ENCODE results near the gene PAX4. TPM values are rescaled to one million over a fixed set of nuclear protein-coding genes. Genes with fewer than 3 reads are reported as not detected.

PAX4 gene
- polyA plus RNA-seq, 1 donor from 2014 or later = not detected

- no peak overlapping the region for H3K4me2 ChIP-seq (ENCODE audit: low read length)
- TF ChIP-seq EZH2 (IDR thresholded peaks at IDR 0.05; ENCODE audit: borderline replicate concordance, insufficient read depth, low read length, poor library complexity, severe bottlenecking) = no peak
- no peak for TF ChIP-seq MXI1 (conservative IDR thresholded peaks at IDR 0.05; ENCODE audit: poor library complexity, severe bottlenecking)
- no peak for TF ChIP-seq TAF1 (IDR thresholded peaks at IDR 0.05; ENCODE audit: low read depth)
- TF ChIP-seq EP300 (conservative IDR thresholded peaks at IDR 0.05; ENCODE audit: poor library complexity, severe bottlenecking) = no peak
- no peak for TF ChIP-seq RAD21 (conservative IDR thresholded peaks at IDR 0.05)
- H3K9ac ChIP-seq (ENCODE audit: low read length) = no peak overlapping the region
- peak overlapping the region; percentile 98 for H3K4me3 ChIP-seq (ENCODE audit: low read length)
- peaks cover 18% of the 10 kb centered on the region for H3K36me3 ChIP-seq (ENCODE audit: insufficient read depth, low read length)
- no peaks in the 10 kb centered on the region for H3K27me3 ChIP-seq (ENCODE audit: insufficient read depth, low read depth, low read length)
- H3F3A ChIP-seq (ENCODE audit: insufficient read depth, low read length, poor library complexity, severe bottlenecking) = no peaks in the 10 kb centered on the region
- H4K20me1 ChIP-seq (ENCODE audit: insufficient read depth) = no peaks in the 10 kb centered on the region
- no peaks in the 10 kb centered on the region for H3K9me2 ChIP-seq (ENCODE audit: insufficient read depth, low read length)
- peaks cover 27% of the 10 kb centered on the region for H3K79me2 ChIP-seq (replicated peaks; ENCODE audit: insufficient read depth, low read length)
- H3K9me3 ChIP-seq (ENCODE audit: low read length) = no peaks in the 10 kb centered on the region
- H2AFZ ChIP-seq (ENCODE audit: low read depth, low read length) = no peak overlapping the region
- H3K27ac ChIP-seq (ENCODE audit: low read length) = no peak overlapping the region
Measured at GRCh38 chr7:127582361-127582760, 35.6 kb downstream of the PAX4 start.

DNA sequence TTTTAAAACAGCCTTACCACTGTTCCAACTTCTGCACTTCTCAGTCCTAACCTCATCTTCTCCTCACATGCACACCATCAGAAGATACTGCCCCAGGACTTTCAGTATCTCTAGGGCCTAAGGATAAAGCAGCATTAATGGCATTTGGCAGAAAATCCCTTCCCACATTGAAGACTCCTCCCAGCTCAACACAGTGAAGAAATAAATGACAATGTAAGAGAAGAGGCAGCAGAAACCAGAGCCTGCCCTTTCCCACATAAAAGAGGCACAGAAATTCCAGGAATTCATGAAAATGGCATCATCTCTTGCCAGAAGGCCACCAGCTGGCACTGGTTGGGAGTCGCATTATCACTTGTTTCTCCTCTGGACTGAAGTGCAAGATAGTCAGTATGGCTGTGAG, 36.2 kb downstream of the PAX4 start:
- no peaks in the 10 kb centered on the region for H3K27me3 ChIP-seq (ENCODE audit: insufficient read depth, low read depth, low read length)
- H3K4me2 ChIP-seq (ENCODE audit: low read length) = peak overlapping the region; percentile 21
- H3K36me3 ChIP-seq (ENCODE audit: insufficient read depth, low read length) = peaks cover 18% of the 10 kb centered on the region
- H3K27ac ChIP-seq (ENCODE audit: low read length) = no peak overlapping the region
- no peaks in the 10 kb centered on the region for H4K20me1 ChIP-seq (ENCODE audit: insufficient read depth)
- no peaks in the 10 kb centered on the region for H3K9me2 ChIP-seq (ENCODE audit: insufficient read depth, low read length)
- H3K4me3 ChIP-seq (ENCODE audit: low read length) = peak overlapping the region; percentile 98
- peaks cover 27% of the 10 kb centered on the region for H3K79me2 ChIP-seq (replicated peaks; ENCODE audit: insufficient read depth, low read length)
- H3K9me3 ChIP-seq (ENCODE audit: low read length) = no peaks in the 10 kb centered on the region
- no peak overlapping the region for H2AFZ ChIP-seq (ENCODE audit: low read depth, low read length)
- TF ChIP-seq SMC3 (conservative IDR thresholded peaks at IDR 0.05; ENCODE audit: poor library complexity) = no peak
- no peak for TF ChIP-seq EZH2 (IDR thresholded peaks at IDR 0.05; ENCODE audit: borderline replicate concordance, insufficient read depth, low read length, poor library complexity, severe bottlenecking)
- no peak for TF ChIP-seq EP300 (conservative IDR thresholded peaks at IDR 0.05; ENCODE audit: poor library complexity, severe bottlenecking)
- no peak for TF ChIP-seq MXI1 (conservative IDR thresholded peaks at IDR 0.05; ENCODE audit: poor library complexity, severe bottlenecking)
- no peak for TF ChIP-seq TAF1 (IDR thresholded peaks at IDR 0.05; ENCODE audit: low read depth)
- TF ChIP-seq POLR2AphosphoS5 (IDR thresholded peaks at IDR 0.05) = no peak
- TF ChIP-seq, protein P1, sequence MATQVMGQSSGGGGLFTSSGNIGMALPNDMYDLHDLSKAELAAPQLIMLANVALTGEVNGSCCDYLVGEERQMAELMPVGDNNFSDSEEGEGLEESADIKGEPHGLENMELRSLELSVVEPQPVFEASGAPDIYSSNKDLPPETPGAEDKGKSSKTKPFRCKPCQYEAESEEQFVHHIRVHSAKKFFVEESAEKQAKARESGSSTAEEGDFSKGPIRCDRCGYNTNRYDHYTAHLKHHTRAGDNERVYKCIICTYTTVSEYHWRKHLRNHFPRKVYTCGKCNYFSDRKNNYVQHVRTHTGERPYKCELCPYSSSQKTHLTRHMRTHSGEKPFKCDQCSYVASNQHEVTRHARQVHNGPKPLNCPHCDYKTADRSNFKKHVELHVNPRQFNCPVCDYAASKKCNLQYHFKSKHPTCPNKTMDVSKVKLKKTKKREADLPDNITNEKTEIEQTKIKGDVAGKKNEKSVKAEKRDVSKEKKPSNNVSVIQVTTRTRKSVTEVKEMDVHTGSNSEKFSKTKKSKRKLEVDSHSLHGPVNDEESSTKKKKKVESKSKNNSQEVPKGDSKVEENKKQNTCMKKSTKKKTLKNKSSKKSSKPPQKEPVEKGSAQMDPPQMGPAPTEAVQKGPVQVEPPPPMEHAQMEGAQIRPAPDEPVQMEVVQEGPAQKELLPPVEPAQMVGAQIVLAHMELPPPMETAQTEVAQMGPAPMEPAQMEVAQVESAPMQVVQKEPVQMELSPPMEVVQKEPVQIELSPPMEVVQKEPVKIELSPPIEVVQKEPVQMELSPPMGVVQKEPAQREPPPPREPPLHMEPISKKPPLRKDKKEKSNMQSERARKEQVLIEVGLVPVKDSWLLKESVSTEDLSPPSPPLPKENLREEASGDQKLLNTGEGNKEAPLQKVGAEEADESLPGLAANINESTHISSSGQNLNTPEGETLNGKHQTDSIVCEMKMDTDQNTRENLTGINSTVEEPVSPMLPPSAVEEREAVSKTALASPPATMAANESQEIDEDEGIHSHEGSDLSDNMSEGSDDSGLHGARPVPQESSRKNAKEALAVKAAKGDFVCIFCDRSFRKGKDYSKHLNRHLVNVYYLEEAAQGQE (IDR thresholded peaks at IDR 0.05; ENCODE audit: borderline replicate concordance) = no peak
- no peak for TF ChIP-seq RAD21 (conservative IDR thresholded peaks at IDR 0.05)
- TF ChIP-seq, protein P2, sequence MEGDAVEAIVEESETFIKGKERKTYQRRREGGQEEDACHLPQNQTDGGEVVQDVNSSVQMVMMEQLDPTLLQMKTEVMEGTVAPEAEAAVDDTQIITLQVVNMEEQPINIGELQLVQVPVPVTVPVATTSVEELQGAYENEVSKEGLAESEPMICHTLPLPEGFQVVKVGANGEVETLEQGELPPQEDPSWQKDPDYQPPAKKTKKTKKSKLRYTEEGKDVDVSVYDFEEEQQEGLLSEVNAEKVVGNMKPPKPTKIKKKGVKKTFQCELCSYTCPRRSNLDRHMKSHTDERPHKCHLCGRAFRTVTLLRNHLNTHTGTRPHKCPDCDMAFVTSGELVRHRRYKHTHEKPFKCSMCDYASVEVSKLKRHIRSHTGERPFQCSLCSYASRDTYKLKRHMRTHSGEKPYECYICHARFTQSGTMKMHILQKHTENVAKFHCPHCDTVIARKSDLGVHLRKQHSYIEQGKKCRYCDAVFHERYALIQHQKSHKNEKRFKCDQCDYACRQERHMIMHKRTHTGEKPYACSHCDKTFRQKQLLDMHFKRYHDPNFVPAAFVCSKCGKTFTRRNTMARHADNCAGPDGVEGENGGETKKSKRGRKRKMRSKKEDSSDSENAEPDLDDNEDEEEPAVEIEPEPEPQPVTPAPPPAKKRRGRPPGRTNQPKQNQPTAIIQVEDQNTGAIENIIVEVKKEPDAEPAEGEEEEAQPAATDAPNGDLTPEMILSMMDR (IDR thresholded peaks at IDR 0.05; ENCODE audit: poor library complexity, severe bottlenecking) = no peak
- H3K9ac ChIP-seq (ENCODE audit: low read length) = no peak overlapping the region
- no peaks in the 10 kb centered on the region for H3F3A ChIP-seq (ENCODE audit: insufficient read depth, low read length, poor library complexity, severe bottlenecking)

All from neural cell (in vitro differentiated cells).